Suprapubic skin (tissue), 4 donors: ENCODE results near the gene NPEPL1.

Experiments
- CTCF ChIP-seq, 2 donors: fragments of 200-600 bp in 1 of 2; fragments of 450-650 bp in 1 of 2; sonication (generic) in 1 of 2; IDR thresholded peaks; one replicate each; pipeline ENCODE4 v1.5.1; 2016 to 2019; ENCODE audit warnings: antibody characterized with exemption in 2 of 2, mild to moderate bottlenecking in 1 of 2, moderate library complexity in 1 of 2
- EP300 ChIP-seq: sonication (generic); formaldehyde crosslinking; IDR thresholded peaks from one replicate; pipeline ENCODE4 v1.6.1; 2017; ENCODE audit warnings: antibody characterized with exemption
- POLR2A ChIP-seq, 2 donors: fragments of 450-650 bp; IDR thresholded peaks; one replicate each; pipeline ENCODE4 v1.6.1; 2017; ENCODE audit warnings: antibody characterized with exemption in 2 of 2, mild to moderate bottlenecking in 2 of 2, moderate library complexity in 2 of 2
- POLR2AphosphoS5 ChIP-seq, 3 donors: sonication (generic); formaldehyde crosslinking; IDR thresholded peaks; one replicate each; pipeline ENCODE4 v1.6.1; 2017; ENCODE audit warnings: antibody characterized with exemption in 3 of 3

- TF ChIP-seq CTCF (IDR thresholded peaks at IDR 0.05) (no peak), POLR2AphosphoS5 (IDR thresholded peaks at IDR 0.05) (no peak), POLR2A (IDR thresholded peaks at IDR 0.05) (no peak), EP300 (no peak)
These were observed 23.7 kb upstream of the NPEPL1 start for GRCh38 chr20:58668901-58669286.
